Stimulated activated CD8-positive, alpha-beta memory T cell treated with anti-CD3 and anti-CD28 coated beads, Interleukin-12 subunit alpha, Interleukin-12 subunit beta, amount 100 ng/mL, for 24 hours (primary cell): ENCODE measurements around the gene PDE4B.

Experiments used
- DNase-seq: peaks from one replicate; pipeline ENCODE4 v3.0.0-alpha.2; 2020; ENCODE audit errors: extremely low read depth

The PDE4B gene

GRCh38 chr1:66285618-66286270, 493.0 kb downstream of the PDE4B start:
- DNase-seq, result no peak

DNA sequence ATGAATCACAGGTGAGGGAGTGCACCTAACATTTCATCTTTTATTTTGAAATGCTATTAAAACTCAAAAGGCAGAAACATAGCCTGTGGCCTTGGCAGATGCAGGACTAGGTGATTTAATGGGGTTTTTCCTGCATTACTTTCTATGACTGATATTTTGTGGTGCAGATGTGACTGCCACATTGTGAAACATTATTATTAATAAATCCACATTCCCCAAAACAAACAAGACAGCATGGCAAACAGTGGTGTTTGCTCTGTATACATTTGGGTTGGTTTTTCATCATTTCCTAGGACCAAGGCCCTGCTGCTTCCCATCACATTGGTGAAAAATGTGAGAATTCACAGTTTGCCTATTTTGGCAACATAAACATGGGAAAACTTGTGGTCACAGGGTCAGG, 493.6 kb downstream of the PDE4B start:
- no peak for DNase-seq

- no peak for DNase-seq
Observed at GRCh38 chr1:66288048-66288447, 495.4 kb downstream of the PDE4B start.

DNA sequence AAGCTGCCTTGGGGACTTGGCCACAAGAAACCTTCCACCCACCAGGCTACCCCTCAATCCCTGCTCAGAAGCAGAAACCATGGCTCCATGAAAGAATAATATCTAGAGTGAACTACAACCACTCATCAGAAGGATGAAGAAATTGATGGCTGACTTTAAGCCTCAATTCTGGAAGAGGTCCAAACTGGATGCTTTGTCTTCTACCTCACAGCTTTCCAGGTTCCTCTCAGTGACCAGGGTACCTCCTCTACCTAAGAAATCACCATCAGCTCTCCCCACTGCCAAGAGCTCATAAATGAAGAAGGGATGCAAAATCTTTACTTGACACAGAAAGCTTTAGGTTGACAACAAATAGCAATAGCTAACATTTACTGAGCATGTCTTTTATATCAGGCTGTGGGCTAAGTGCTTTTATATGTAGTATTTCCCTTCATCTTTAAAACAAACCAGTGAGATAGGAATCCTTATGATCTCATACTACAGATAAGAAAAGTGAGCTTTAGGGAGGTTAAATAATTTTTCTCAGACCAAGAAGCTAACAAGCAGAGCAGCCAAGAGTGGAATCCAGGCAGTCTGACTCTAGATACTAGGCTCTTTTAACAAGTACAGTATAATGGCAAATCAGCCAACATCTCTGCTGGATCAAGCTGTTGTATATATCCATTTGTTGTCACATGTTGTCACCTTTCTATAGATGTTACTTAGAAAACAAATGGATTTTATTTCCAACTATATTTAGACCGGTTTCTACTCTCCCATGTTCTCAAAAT, 498.3 kb downstream of the PDE4B start:
- no peak for DNase-seq

DNA sequence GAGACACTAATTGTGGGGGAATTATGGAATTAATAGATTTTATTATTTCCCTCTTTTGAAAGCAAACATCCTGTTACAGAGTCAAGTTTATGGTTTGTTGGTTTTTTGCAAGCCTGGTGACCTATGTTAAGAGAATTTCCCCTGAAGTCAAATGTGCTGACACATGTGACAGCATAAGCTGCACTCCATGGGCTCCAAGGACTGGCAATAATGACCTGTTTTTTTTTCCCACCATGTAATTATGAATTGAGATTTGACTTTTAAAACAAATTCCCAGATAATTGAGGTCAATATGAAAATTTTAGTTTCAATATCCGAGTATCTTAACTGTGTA, 498.8 kb downstream of the PDE4B start:
- DNase-seq, result no peak

- DNase-seq, result no peak
Observed at GRCh38 chr1:66292305-66292704, 499.6 kb downstream of the PDE4B start.

- no peak for DNase-seq
Observed at GRCh38 chr1:66292944-66293343, 500.2 kb downstream of the PDE4B start.

DNA sequence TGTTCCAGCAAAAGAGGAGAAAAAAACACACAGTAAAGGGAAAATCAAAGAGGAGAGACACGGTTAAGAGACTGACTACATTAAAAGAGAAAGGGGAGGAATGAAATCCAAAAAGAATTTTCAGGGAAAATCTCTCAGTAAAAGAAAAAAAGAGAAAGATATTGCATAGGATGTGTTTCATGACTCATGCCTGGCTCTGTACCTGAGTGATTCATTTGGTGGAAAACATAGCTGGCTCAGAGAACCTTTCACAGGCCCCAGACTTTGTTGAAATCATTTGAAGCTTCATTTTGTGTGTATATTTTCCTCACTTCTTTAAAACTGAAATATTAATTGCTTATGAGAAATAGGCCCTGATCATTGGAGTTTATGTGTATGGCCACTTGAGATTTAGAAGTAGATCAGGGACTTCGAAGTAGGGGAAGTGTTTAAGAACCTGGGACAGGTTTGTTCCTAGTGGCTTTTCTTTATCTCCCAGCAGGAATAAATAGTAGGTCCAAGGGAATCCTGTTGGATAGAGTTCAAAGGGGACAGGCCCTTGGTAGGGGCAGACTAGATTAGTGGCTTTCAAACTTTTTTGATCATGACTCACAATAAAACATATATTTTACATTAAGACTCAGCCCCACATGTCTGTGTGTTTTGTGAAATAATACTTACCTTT, 502.1 kb downstream of the PDE4B start:
- DNase-seq, result no peak

GRCh38 chr1:66295803-66296202, 503.1 kb downstream of the PDE4B start:
- no peak for DNase-seq

GRCh38 chr1:66296370-66296769, 503.7 kb downstream of the PDE4B start:
- no peak for DNase-seq

DNA sequence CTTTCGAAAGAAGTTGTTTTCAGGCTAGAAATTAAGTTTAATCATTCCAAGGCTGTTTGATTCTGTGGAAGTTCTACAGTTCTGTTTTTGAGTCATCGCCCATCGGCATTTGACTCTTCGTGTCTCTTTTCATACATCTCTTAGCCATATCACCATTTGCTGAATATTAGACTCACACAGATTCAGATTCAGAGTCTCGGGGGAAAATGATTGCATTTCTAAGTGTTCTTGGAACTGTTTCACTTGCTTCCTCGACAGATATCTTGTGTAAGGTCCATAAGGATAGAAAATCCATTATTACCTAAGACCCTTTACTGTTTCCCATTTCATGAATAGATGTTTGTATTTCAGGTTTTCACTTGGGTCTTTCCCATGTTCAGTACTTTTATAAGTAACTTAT, 504.3 kb downstream of the PDE4B start:
- no peak for DNase-seq

DNA sequence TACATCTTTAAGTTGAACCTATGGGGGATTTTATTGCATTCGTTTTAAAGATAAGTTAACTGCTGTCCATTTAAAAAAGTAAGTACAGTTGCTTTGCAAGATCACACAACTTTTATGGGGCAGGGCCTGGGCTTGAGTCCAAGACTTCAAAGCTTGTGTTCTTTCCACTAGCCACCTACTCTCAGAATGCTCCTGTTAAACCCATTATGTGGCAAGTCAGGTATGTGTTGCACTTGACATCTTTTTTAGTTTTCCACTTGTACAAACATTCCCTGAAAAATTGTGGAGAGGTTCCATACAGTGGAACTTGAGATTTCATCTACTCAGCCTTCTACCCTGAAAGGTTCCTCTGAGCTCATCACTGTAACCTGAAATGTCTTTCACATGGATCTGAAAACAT, 505.8 kb downstream of the PDE4B start:
- no peak for DNase-seq

DNA sequence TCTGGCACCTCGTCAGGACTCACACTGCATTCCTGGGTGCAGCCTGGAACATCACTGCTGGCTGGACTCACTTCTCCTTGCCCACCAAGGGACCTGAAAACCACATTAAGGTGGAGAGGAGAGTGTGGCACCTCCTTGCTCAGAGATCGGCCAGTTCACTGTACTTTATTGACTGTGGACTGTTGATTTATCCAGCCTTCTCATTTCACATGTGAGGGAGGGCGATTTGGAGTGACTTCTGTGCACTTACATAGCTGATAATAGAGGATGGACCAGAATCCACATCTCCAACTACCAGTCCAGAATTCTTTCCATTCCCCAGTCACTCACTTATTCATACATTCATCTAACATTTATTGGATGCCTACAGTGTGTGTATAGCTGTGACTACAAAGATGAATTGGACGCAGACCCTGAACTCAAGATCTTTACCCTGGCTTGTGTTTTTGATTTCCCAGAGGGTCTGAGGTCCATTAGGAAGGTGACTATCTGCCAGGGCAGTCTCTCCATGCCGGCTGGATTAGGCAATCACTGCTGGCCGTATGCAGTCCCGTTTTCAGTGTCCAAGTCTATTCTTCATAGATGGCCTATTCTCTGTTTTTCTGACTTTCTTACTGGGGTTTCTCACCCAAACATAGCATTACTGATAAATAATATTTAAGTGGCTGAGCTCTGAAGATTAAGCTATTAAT, 507.7 kb downstream of the PDE4B start:
- no peak for DNase-seq

GRCh38 chr1:66300972-66301451, 508.3 kb downstream of the PDE4B start:
- no peak for DNase-seq

DNA sequence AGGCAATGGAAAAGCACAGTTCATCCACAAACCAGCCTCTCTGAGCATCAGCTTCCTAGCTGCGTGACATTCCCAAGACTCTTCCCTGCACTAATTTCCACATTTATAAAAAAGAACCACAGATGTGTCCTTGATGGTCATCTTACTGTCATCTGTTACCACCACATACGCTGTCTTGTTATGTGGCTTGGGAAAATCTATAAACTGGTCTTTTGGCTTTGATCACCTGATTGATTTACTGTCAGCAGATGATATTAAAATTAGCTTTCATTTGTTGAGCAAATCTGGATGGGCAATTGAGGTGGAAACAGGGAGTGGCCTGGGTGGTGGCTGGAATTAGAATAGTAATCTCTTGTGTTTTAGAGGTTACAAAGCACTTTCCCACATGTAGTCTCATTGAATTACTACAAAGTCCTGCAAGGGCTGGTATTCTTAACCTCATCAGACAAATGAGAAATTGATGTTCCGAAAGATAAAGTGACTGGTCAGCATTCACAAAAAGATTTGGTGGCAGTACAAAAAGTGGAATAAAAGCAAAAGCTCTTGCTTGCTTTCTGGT, 509.6 kb downstream of the PDE4B start:
- DNase-seq, result no peak

GRCh38 chr1:66302815-66303214, 510.1 kb downstream of the PDE4B start:
- DNase-seq, result no peak

- no peak for DNase-seq
Observed at GRCh38 chr1:66303646-66304045, 511.0 kb downstream of the PDE4B start.

DNA sequence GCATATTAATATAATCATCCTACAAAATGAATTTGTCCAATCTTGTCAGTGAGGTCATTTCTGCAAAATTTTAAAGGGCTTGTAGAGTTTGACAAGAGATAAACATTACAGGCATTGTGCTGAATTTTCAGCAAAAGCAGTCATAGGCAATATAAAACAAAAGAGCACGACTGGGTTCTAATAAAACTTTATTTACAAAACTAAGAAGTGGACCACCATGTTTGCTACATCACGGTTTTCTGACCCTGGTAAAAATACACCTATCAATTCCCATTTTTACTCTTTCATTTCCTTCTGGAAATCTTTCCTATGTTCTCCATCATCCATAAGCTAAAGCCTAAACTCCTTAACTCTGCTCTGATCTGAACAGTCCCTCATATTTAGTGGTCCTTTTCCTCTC, 511.4 kb downstream of the PDE4B start:
- DNase-seq, result no peak

GRCh38 chr1:66305927-66306326, 513.2 kb downstream of the PDE4B start:
- no peak for DNase-seq

DNA sequence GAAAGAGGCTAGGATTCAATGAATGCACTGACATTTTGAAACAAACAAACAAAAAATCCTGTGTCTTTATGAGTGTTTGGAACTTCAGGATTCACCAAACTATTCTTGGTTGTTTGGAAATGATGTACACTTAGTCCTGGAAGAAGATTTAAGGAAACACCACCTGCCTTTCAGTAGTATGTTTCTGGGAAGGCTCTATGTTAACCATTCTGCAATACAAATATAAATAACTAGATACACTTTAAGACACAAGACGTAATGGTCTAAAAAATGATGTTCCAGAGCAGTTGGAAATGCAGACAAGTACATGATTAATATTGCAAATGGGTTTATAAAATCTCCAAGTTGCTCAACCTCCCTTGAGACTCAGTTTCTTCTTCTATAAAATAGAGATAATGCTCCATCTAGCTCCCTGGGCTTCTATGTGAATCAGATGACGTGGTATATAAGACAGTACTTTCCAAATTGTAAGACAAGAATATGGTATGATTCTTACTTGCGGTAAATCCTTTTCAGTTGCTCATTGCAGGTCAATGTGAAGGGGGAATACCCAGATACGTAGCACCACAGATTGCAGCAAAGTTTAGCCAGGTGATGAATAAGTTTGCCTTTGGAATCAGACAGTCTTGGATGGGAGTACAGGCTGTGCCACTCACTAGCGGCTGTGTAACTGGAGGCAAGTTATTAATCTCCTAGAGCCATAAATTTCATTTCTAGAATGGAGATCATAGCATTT, 516.5 kb downstream of the PDE4B start:
- no peak for DNase-seq

DNA sequence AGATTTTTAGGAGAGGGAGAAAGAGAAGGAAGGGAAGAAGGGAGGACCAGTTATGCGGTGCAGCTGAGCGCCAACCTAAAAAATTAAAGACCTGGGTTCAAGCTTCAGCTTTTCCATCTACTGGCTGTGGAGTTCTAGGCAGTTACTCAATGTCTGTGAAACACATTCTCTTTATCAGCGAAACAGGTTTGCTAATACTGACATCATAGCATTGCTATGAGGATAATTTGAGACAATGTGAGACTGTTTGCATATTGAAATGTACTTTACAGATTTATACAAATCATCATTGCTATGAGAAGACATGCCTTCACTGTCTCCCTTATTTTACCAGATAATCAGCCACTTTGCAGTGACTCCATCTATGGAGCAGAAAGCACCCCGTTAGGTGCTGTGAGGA, 518.4 kb downstream of the PDE4B start:
- no peak for DNase-seq
